ENCODE measurements around the gene KCNH8.

The KCNH8 gene

GRCh38 chr3:19149368-19149767, 1.1 kb downstream of the KCNH8 start:
- DNase-seq (ENCODE audit: low spot score) = no peak
- Histone ChIP-seq H3K4me3 (no peak overlapping the region), H3K27ac (no peak overlapping the region)
- TF ChIP-seq CTCF (IDR thresholded peaks at IDR 0.05) = no peak

- no peak overlapping the region for H3K27ac ChIP-seq
- TF ChIP-seq CTCF (IDR thresholded peaks at IDR 0.05) = no peak
- DNase-seq (ENCODE audit: low spot score) = no peak
- H3K4me3 ChIP-seq = no peak overlapping the region
These were observed 2.9 kb downstream of the KCNH8 start for GRCh38 chr3:19151171-19151570.

GRCh38 chr3:19154693-19155250, 6.5 kb downstream of the KCNH8 start:
- no peak for TF ChIP-seq CTCF (IDR thresholded peaks at IDR 0.05)
- no peak overlapping the region for H3K27ac ChIP-seq
- H3K4me3 ChIP-seq = no peak overlapping the region
- DNase-seq (ENCODE audit: low spot score) = no peak

GRCh38 chr3:19155375-19155774, 7.1 kb downstream of the KCNH8 start:
- H3K27ac ChIP-seq = no peak overlapping the region
- no peak overlapping the region for H3K4me3 ChIP-seq
- TF ChIP-seq CTCF (IDR thresholded peaks at IDR 0.05) = no peak
- DNase-seq (ENCODE audit: low spot score) = no peak

GRCh38 chr3:19159966-19160635, 11.8 kb downstream of the KCNH8 start:
- no peak overlapping the region for H3K4me3 ChIP-seq
- TF ChIP-seq CTCF (IDR thresholded peaks at IDR 0.05) = no peak
- DNase-seq (ENCODE audit: low spot score) = no peak
- no peak overlapping the region for H3K27ac ChIP-seq

- no peak for TF ChIP-seq CTCF (IDR thresholded peaks at IDR 0.05)
- no peak for DNase-seq (ENCODE audit: low spot score)
- H3K27ac ChIP-seq = no peak overlapping the region
- no peak overlapping the region for H3K4me3 ChIP-seq
These were observed 17.3 kb downstream of the KCNH8 start for GRCh38 chr3:19165654-19166053.

- DNase-seq (ENCODE audit: low spot score) = no peak
- TF ChIP-seq CTCF (IDR thresholded peaks at IDR 0.05) = no peak
- no peak overlapping the region for H3K27ac ChIP-seq
- H3K4me3 ChIP-seq = no peak overlapping the region
These were observed 23.5 kb downstream of the KCNH8 start for GRCh38 chr3:19171794-19172193.
